Endodermal cell (in vitro differentiated cells): Measurements from ENCODE around the gene SPNS3. TPM values are rescaled to one million over a fixed set of nuclear protein-coding genes. Genes with fewer than 3 reads are reported as not detected.

ENCODE experiments used
- DNase-seq: peaks from one replicate; pipeline ENCODE4 v3.0.0-alpha.2; 2017
- H3K27ac ChIP-seq: 2 replicates; pipeline ENCODE4 v1.5.1; 2013; ENCODE audit warnings: mild to moderate bottlenecking, low read depth, low read length, moderate library complexity
- H3K27me3 ChIP-seq: 2 replicates; pipeline ENCODE4 v1.6.1; 2013; ENCODE audit warnings: mild to moderate bottlenecking, low read length, moderate library complexity; ENCODE audit not compliant: insufficient read depth, control insufficient read depth, poor library complexity, severe bottlenecking
- H3K36me3 ChIP-seq: 2 replicates; pipeline ENCODE4 v1.7.0; 2013; ENCODE audit warnings: mild to moderate bottlenecking, low read length, moderate library complexity; ENCODE audit not compliant: control insufficient read depth, insufficient read depth
- H3K4me1 ChIP-seq: one replicate; pipeline ENCODE4 v1.7.0; 2013; ENCODE audit warnings: low read length; ENCODE audit not compliant: control insufficient read depth, insufficient read depth
- H3K4me3 ChIP-seq: 2 replicates; pipeline ENCODE4 v1.5.1; 2013; ENCODE audit warnings: mild to moderate bottlenecking, low read length, moderate library complexity
- H3K9ac ChIP-seq: 2 replicates; pipeline ENCODE4 v1.6.1; 2013; ENCODE audit warnings: mild to moderate bottlenecking, low read length, moderate library complexity; ENCODE audit not compliant: poor library complexity, severe bottlenecking; ENCODE audit errors: extremely low read depth
- H3K9me3 ChIP-seq: 2 replicates; pipeline ENCODE4 v1.6.1; 2013; ENCODE audit warnings: mild to moderate bottlenecking, low read length, moderate library complexity; ENCODE audit not compliant: control insufficient read depth
- H3K27ac Mint-ChIP-seq: 2 replicates; pipeline ENCODE4 v1.8.0; 2020; ENCODE audit warnings: mixed read lengths
- H3K27me3 Mint-ChIP-seq: 2 replicates; pipeline ENCODE4 v1.8.0; 2021; ENCODE audit warnings: mild to moderate bottlenecking, mixed read lengths; ENCODE audit not compliant: insufficient read depth
- H3K36me3 Mint-ChIP-seq: 2 replicates; pipeline ENCODE4 v1.8.0; 2020; ENCODE audit warnings: low read depth, mixed read lengths
- H3K4me1 Mint-ChIP-seq: 2 replicates; pipeline ENCODE4 v1.8.0; 2020; ENCODE audit warnings: mixed read lengths
- H3K4me3 Mint-ChIP-seq: 2 replicates; pipeline ENCODE4 v1.8.0; 2020; ENCODE audit warnings: mild to moderate bottlenecking, moderate library complexity, mixed read lengths
- H3K9me3 Mint-ChIP-seq: 2 replicates; pipeline ENCODE4 v1.8.0; 2020; ENCODE audit warnings: mild to moderate bottlenecking, mixed read lengths
- CTCF ChIP-seq: fragments of 200-600 bp; sonication (generic); conservative IDR thresholded peaks from 2 replicates; pipeline ENCODE4 v1.5.0; 2021; ENCODE audit warnings: antibody characterized with exemption, mild to moderate bottlenecking
- WGBS, 2 experiments: methylation state at CpG; one replicate each; pipeline versions ENCODE4 v1.1.5 to v1.1.7; 2013; ENCODE audit warnings: missing lambda C conversion rate in 2 of 2, mixed read lengths in 1 of 2; ENCODE audit not compliant: insufficient coverage in 1 of 2, insufficient read length in 1 of 2; 5-methylcytosine and 5-hydroxymethylcytosine counted together
- total RNA-seq, 2 donors: library from RNA; stranded (reverse); fragmentation: NEBNext Ultra II Directional in 1 of 2; extraction: Animal tissue kit (Norgen Biotek cat#: 25700) in 1 of 2; gene quantifications; 2 replicates in 1 of 2; 3 replicates in 1 of 2; pipeline ENCODE4 v1.2.1, GENCODE V29; 2021

SPNS3 gene
- total RNA-seq, 2 donors from 2014 or later = not detected

GRCh38 chr17:4442582-4442981 lies 8.8 kb downstream of the SPNS3 start:
- Histone ChIP-seq H3K27ac (no peak overlapping the region), H3K9ac (no peak overlapping the region), H3K4me1 (no peaks in the 10 kb centered on the region), H3K9me3 (no peaks in the 10 kb centered on the region), H3K27me3 (no peaks in the 10 kb centered on the region), H3K4me3 (no peak overlapping the region), H3K36me3 (no peaks in the 10 kb centered on the region)
- WGBS, 2 experiments = 70 to 90% methylated on average over 2 to 3 of the region's 3 CpGs
- H3K9me3 Mint-ChIP-seq = no peaks in the 10 kb centered on the region
- H3K4me3 Mint-ChIP-seq = no peak overlapping the region
- no peaks in the 10 kb centered on the region for H3K27me3 Mint-ChIP-seq
- no peak for DNase-seq
- H3K4me1 Mint-ChIP-seq = no peaks in the 10 kb centered on the region
- no peak for TF ChIP-seq CTCF
- H3K27ac Mint-ChIP-seq = no peak overlapping the region
- no peaks in the 10 kb centered on the region for H3K36me3 Mint-ChIP-seq

GRCh38 chr17:4443476-4443875 lies 9.7 kb downstream of the SPNS3 start:
- Histone ChIP-seq H3K4me3 (no peak overlapping the region), H3K36me3 (no peaks in the 10 kb centered on the region), H3K9me3 (no peaks in the 10 kb centered on the region), H3K27me3 (no peaks in the 10 kb centered on the region), H3K4me1 (no peaks in the 10 kb centered on the region), H3K27ac (no peak overlapping the region), H3K9ac (no peak overlapping the region)
- no peaks in the 10 kb centered on the region for H3K9me3 Mint-ChIP-seq
- WGBS, 2 experiments = 81 to 82% methylated on average over 4 to 6 of the region's 6 CpGs
- no peaks in the 10 kb centered on the region for H3K36me3 Mint-ChIP-seq
- DNase-seq = no peak
- H3K27ac Mint-ChIP-seq = no peak overlapping the region
- no peaks in the 10 kb centered on the region for H3K27me3 Mint-ChIP-seq
- no peak for TF ChIP-seq CTCF
- no peaks in the 10 kb centered on the region for H3K4me1 Mint-ChIP-seq
- H3K4me3 Mint-ChIP-seq = no peak overlapping the region

DNA sequence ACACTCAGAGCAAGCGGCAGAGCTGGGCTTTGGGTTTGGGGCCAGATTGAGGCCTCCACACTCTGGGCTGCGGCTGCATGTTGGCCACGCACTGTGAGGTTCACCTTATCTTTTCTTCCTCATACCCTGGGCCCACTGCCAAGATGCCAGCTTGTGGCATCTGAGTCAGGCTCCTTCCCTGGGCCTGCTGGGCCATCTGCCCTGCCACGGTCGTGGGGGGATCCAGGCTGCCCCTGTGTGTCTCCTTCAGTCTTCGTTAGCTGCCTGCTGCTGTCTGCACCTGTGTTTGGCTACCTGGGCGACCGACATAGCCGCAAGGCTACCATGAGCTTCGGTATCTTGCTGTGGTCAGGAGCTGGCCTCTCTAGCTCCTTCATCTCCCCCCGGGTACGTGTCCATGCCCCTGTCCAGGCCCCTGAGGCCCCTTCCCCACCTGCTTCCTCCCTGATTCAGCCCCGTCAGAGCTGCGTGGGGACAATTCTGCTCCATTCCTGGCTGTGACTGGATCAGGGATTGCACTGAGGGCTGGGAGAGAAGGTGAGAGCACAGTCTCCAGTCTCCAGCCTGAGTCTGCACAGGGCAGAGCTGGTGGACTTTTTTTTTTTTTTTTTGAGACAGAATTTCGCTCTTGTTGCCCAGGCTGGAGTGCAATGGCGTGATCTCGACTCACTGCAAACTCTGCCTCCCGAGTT lies 11.2 kb downstream of the SPNS3 start:
- 92 to 94% methylated on average over 17 to 18 of the region's 18 CpGs for WGBS, 2 experiments
- H3K27ac ChIP-seq = no peak overlapping the region
- no peaks in the 10 kb centered on the region for H3K4me1 Mint-ChIP-seq
- H3K9me3 Mint-ChIP-seq = no peaks in the 10 kb centered on the region
- H3K27me3 ChIP-seq = no peaks in the 10 kb centered on the region
- H3K9me3 ChIP-seq = no peaks in the 10 kb centered on the region
- no peak for DNase-seq
- H3K27ac Mint-ChIP-seq = no peak overlapping the region
- no peak overlapping the region for H3K4me3 ChIP-seq
- H3K36me3 Mint-ChIP-seq = no peaks in the 10 kb centered on the region
- no peak overlapping the region for H3K9ac ChIP-seq
- H3K27me3 Mint-ChIP-seq = no peaks in the 10 kb centered on the region
- no peaks in the 10 kb centered on the region for H3K36me3 ChIP-seq
- no peak overlapping the region for H3K4me3 Mint-ChIP-seq
- no peak for TF ChIP-seq CTCF
- H3K4me1 ChIP-seq = no peaks in the 10 kb centered on the region
